Adrenal gland (tissue), 5 donors: ENCODE results near the gene NINJ1.

Experiments used
- POLR2A ChIP-seq, 2 donors: fragments of 450-650 bp; IDR thresholded peaks; one replicate each; pipeline ENCODE4 v1.6.1; 2017; ENCODE audit warnings: antibody characterized with exemption in 2 of 2, mild to moderate bottlenecking in 2 of 2, moderate library complexity in 1 of 2
- TF ChIP-seq, protein P1 (sequence below), 6 experiments: fragments of 450-650 bp in 4 of 6; fragments of 200-600 bp in 2 of 6; sonication (generic) in 1 of 6; IDR thresholded peaks; 1 replicate in 5 of 6; 2 replicates in 1 of 6; pipeline versions ENCODE4 v1.5.1 to v1.8.0; 2016 to 2021; ENCODE audit warnings: antibody characterized with exemption in 6 of 6, mild to moderate bottlenecking in 2 of 6, moderate library complexity in 1 of 6
- donor health status: DM: no; HTN: no; CAD: no.

DNA sequence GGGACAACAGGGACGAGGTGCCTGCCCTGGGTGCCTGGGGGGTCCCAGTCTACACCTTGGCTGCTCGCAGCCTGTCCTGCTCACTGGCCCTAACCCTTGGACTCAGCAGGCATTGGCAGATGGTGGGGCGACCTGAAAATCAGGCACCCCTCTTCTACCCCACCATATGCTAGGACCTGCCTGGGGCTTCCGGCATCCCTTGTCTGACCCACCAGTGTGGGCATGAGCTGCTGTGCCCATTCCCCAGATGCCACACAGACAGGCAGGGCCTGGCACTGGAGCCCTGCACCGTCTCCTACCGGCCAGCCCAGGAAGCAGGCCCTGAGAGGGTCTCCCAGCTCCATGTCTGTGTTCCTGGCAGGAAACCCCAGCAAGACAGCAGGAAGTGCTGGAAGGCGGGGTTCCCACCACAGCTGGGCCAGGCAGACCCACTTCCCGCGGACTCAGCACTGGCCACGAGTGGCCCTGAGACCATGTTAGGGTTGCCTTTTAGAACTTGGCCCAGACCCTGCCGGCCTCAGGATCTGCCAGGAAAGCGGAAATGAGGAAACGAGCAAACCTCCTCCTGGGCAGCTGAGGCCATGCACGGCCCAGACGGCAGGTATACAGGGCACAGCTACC is 3.1 kb downstream of the NINJ1 start:
- peak in 1 of 2 donors; percentile 20 for TF ChIP-seq POLR2A (IDR thresholded peaks at IDR 0.05)
- TF ChIP-seq, protein P1, sequence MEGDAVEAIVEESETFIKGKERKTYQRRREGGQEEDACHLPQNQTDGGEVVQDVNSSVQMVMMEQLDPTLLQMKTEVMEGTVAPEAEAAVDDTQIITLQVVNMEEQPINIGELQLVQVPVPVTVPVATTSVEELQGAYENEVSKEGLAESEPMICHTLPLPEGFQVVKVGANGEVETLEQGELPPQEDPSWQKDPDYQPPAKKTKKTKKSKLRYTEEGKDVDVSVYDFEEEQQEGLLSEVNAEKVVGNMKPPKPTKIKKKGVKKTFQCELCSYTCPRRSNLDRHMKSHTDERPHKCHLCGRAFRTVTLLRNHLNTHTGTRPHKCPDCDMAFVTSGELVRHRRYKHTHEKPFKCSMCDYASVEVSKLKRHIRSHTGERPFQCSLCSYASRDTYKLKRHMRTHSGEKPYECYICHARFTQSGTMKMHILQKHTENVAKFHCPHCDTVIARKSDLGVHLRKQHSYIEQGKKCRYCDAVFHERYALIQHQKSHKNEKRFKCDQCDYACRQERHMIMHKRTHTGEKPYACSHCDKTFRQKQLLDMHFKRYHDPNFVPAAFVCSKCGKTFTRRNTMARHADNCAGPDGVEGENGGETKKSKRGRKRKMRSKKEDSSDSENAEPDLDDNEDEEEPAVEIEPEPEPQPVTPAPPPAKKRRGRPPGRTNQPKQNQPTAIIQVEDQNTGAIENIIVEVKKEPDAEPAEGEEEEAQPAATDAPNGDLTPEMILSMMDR (IDR thresholded peaks at IDR 0.05): peak in 2 of 6 experiments; percentile 18
